Measurements from ENCODE around the gene CCDC50. TPM values are rescaled to one million over a fixed set of nuclear protein-coding genes. Genes with fewer than 3 reads are reported as not detected.

Gene CCDC50
- total RNA-seq, 1 donor from 2014 or later: 55.2 TPM

DNA sequence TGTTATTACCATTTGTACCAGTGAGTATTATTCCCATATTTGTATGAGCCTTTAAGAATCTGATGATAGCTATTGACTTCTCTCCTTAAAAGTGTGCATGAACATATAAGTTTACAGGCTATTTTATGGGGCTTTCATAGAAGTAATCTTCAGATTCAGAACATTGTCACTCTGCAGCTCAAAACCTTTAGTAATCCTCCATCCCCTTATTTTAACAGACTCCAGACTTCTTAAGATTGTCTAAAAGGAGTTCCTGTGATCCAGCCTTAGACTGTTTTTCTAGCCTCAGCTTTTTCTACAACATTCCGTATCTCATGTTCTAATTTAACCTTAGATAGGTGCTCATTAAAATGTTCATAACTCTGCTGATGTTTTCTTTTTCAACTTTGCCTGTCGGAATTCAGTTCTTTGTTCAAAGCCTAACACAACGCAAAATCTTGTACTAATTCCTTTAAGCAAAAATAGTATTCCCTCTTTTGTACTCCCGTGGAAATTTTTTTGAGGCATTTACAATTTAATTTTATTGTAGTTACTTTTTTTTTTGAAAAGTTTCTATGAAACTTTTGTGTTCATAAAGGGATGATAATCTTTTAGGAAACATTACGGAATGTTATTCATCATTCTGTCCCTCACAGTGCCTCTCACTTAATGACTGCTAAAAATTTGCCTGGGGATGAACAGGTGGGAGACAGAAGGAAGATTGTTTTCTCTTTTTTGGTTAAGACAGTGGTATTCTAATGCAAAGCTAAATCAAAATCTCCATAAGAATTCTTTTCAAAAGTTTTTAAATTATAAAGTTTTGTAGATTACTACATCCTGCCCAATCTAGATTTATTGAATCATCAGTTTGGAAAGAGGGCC, 39.8 kb downstream of the CCDC50 start:
- no peak for ATAC-seq
- intact Hi-C loops (cut with micrococcal nuclease): no loop called here

DNA sequence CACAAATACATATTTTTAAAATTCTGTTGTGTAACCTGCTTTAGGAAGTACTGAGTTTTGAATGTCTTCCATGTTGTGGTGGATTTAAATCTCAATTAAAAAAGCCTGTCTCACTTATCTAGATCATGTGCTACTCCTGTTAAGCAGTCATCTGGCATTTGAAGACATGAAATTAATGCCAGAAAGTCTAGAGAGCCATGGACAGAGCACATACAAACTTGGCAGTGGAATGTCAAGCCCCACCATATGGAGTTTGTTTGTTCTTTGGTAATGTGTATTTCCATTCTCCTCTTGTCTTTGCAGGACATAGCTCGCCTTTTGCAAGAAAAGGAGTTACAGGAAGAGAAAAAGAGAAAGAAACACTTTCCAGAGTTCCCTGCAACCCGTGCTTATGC, 40.4 kb downstream of the CCDC50 start:
- ATAC-seq (peak; percentile 79), DNase-seq (no peak)
- intact Hi-C loops (cut with micrococcal nuclease): no loop called here

More for the DNA sequence above, 39.8 kb downstream of the CCDC50 start:
- DNase-seq: no peak

DNA sequence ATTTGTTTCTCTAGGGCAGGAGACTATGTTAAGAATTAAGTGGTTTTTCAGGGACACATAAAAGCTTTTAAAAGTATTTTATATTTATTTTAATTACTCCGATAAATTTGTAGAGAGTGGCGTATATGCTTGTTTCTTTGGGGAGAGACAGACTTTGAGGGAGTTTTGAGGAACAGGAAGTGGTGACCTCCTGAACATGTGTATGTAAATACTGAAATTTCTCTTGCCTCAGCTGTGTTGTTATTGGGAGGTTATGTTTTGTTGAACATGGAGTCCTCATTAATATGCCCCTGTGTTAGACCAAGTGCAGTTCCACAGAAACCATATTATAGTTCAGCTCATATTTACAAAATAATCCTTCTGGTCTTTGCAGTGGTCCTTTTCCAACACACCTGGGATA, 42.9 kb downstream of the CCDC50 start:
- intact Hi-C loops (cut with micrococcal nuclease): no loop called here
- DNase-seq: no peak
- ATAC-seq: no peak

DNA sequence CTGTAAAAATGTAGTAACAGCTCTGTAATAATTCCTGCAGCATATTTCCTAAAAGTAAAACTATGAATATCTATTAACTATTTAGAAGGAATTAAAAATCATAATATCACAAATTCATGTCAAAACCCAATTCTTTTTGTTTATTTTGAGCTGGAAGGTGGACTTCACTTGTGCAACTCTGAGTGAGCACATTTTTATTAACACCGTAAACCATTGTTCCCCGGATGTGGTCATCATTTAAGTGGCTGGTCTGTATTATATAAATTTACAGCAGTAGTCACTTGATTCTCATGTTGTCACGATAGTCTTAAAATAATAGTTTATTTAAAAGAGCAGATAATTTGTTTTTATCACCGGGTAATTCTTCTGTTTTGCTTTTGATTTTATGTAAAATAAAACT, 44.1 kb downstream of the CCDC50 start:
- intact Hi-C loops (cut with micrococcal nuclease): no loop called here
- ATAC-seq (no peak), DNase-seq (no peak)

DNA sequence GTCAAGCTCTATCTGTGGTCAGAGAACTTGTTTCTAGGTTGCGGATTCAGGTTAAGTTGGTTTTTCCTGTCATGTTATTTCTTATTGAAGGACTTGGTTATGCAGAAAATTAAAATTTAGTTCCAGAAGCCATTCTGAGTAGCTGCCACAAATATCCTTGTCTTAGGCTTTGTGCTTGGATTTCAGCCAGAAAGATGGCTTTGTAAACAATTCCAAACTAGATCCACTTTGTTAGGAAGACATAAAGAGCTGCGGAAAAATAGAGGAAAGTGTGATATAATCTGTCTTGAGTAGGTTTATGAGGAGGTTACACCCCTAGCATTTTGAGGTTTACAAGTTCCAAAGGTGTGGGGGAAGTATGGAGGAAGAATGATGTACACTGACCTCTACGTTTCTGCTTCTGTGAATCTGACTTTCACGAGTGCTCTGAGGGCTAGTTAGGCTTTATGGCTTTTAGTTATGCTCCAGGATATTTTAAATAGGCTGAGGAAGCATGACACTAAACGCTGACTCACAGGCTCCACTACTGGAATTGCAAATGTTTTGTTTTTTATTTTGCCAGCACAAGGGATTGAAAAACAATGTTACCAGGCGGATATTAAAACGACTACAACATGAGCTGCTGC, 47.4 kb downstream of the CCDC50 start:
- ATAC-seq (peak; percentile 58), DNase-seq (no peak)
- intact Hi-C loops (cut with micrococcal nuclease): no loop called here

DNA sequence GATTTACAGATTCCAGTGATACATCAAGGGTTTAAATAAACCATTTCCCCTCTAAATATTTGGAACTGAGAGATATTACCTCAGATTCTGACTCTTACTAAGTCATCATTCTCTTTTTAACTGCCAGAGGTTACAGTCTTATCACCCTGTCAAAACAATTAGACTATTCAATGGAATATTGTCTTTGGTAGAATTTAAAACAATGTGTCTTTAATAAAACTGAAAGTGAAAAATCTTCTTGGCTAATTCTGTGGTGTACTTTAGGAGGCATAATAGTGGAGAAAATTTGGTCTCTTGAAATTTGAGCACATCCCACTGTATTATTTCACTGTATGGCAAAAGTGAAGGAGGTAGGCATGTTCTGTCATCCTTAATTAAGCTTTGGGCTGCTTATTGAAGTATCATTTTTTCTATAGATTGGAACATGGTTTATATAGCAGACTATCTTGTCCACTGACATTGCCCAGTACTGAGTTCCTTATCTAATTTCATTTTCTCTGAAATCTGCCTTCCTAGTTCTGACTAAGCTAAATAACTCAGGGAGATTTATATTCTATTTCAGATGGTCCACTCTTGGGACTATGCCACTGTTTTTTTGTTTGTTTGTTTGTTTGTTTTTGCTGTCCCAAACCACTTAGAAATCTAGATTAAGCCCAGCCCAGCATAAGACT, 49.1 kb downstream of the CCDC50 start:
- ATAC-seq (no peak), DNase-seq (no peak)
- intact Hi-C loops (cut with micrococcal nuclease): no loop called here

DNA sequence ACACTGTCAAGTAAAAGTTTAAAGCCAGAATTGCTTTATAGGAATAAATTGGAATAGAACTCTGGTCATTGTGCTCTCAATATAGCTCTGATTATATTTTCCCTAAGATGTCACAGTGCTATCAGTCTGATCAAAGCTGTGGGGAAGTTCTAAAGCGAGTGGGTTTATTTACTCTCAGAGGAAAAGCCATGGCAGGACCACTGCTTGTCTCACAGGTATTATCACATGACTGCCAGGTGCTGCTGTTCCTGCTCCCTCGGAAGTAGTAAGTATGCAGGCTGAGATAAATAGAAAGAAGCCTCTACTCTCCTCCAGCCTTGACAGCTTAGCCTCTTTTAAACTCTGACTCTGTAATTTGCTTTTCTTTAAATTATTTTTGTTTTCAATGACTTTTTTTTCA, 50.3 kb downstream of the CCDC50 start:
- intact Hi-C loops (cut with micrococcal nuclease): no loop called here
- ATAC-seq (no peak), DNase-seq (no peak)

DNA sequence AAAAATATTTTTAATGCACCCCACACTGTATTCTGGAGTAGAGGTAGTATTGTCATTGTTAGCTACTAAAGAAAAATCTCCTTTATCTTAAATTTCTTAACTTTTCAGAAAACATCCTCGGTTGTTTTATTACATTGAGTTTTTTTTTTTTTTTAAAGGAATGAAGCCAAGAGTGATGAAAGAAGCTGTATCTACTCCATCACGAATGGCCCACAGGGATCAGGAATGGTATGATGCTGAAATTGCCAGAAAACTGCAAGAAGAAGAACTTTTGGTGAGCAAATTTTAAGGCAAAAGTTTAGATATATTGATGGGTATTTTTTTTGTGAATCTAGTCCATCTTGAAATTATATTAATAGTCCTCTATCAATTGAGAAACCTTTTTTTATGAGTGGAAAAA, 50.8 kb downstream of the CCDC50 start:
- no peak for DNase-seq
- intact Hi-C loops (cut with micrococcal nuclease): loop anchor here (10.0 kb wide), 1 partner anchor 135 kb away; no protein-coding TSS in a partner anchor
- no peak for ATAC-seq

DNA sequence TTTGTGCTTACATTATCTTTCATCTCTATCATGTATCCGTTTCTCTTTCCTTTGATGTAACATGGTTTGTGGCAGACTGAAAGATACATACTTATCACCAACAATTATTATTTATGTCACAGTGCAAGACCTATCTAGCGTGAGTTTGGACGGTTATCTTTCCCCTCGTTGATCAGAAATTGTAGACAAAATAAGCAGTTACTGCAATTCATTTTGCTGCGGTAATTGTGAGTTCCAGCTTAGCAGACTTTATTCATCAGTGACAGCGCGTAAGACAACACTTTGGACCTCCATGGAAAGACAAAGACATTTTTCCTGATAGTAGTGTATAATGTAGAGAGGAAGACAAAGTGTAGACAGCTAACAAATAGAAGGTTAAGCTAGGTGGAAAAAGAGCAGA, 52.1 kb downstream of the CCDC50 start:
- DNase-seq (no peak), ATAC-seq (no peak)
- intact Hi-C loops (cut with micrococcal nuclease): loop anchor here (10.0 kb wide), 1 partner anchor 137 kb away; no protein-coding TSS in a partner anchor

DNA sequence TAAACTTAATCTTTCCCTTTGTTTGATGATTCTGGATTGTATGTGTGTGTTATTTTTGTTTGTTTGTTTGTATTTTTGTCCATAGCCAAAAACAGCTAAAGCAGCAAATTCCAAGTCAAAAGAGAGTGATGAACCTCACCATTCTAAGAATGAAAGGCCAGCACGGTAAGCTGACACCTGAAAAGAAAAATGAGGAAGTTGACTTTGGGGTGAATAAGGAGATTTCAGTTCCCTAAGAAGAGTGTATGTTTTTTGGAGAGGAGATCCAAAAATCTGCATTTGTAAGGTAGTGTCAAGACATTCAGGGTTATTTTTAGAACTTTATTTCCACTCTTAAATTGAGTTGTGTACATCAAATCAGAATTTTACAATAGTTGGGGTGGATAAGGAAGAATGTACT, 53.5 kb downstream of the CCDC50 start:
- intact Hi-C loops (cut with micrococcal nuclease): loop anchor here (10.0 kb wide), 1 partner anchor 138 kb away; no protein-coding TSS in a partner anchor
- ATAC-seq (no peak), DNase-seq (no peak)

DNA sequence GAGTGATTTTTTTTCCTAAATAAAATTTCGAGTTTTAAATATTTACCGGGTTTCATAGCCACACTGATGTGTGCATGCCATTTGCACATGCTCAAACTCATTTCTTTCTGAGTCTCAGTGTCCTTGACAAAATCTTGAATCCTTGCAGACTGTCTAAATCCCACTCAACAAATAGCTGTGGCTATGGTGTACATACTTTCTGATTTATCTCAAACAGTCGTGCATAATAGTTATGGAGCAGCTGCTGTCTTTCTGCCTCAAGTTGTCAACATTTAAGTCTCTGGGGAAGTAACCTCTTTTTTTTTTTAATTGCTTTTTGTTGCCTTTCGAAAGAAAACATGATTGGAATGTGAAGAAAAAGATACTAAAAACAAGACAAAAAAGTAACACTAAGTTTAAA, 53.9 kb downstream of the CCDC50 start:
- DNase-seq (no peak), ATAC-seq (peak; percentile 79)
- intact Hi-C loops (cut with micrococcal nuclease): loop anchor here (10.0 kb wide), 1 partner anchor 138 kb away; no protein-coding TSS in a partner anchor

DNA sequence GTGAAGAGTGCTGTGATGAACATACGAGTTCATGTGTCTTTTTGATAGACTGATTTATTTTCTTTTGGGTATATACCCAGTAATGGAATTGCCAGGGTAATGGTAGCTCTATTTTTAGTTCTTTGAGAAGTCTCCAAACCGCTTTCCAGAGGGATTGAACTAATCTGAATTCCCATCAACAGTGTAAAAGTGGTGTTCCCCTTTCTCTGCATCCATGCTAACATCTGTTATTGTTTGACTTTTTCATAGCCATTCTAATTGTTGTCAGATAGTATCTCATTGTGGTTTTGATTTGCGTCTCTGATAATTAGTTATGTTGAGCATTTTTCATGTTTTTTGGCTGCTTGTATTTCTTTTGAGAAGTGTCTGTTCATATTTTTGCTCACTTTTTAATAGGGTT, 55.9 kb downstream of the CCDC50 start:
- intact Hi-C loops (cut with micrococcal nuclease): loop anchor here (10.0 kb wide), 1 partner anchor 140 kb away; no protein-coding TSS in a partner anchor
- ATAC-seq (no peak), DNase-seq (no peak)

DNA sequence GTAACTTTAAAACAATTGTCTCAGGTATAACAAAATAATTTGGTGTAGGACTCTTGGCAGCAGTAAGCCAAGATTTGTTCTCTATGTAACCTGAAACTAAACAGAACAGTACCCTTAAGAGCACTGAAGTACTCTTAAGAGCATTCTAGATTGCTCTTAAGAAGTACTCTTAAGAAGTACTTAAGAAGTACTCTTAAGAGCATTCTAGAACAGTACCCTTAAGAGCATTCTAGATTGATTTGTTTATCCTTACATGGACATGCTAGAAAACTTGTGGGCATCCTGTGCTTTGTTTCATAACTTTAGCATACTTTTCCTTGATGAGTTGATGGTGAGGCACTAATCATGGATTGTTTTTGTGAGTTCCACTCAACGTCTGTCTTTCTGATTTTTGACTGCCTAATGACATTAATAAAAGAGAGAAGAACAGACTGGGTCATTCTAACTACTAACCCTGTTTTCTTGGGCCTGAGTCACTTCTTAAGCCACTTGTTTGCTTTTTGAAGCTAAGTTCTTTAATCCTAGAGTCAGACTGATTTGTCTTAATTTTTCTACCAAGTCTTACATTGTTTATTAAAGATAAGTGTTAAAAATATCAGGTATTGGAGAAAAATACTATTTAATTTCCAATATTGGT, 58.4 kb downstream of the CCDC50 start:
- intact Hi-C loops (cut with micrococcal nuclease): loop anchor here (10.0 kb wide), 1 partner anchor 143 kb away; no protein-coding TSS in a partner anchor
- DNase-seq (no peak), ATAC-seq (no peak)

DNA sequence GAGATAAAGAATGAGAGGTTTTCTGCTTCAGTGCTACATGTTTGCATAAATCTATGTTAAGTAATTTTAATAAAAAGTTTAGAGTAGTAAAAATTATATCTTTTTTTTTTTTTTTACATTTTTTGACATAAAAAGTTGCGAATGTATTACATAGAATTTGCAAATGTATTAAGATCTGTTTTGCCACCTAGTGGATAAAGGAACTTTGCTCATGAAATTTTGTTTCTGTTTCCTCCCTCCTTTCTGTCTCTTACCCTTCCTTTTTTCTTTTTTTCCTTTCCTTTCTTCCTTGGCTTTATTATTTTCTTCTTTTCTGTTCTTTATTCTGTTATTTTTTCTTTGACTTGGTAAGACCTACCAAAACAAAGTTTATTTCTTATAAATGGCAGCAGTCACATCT, 59.6 kb downstream of the CCDC50 start:
- intact Hi-C loops (cut with micrococcal nuclease): loop anchor here (10.0 kb wide), 1 partner anchor 144 kb away; no protein-coding TSS in a partner anchor
- ATAC-seq (no peak), DNase-seq (no peak)

DNA sequence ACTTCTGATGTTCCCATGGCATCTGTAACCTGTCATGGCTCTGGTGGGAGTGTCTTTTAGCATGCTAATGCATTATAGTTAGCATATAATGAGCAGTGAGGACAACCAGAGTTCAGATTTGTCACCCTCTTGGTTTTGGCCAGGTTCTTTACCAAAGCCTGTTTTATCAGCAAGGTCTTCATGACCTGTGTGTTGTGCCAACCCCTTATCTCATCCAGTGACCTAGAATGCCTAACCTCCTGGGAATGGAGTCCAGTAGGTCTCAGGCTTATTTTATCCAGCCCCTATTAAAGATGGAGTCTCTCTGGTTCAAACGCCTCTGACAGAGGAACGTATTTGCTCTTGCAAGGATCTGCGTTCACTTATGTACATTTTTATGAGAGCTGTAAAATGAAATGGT, 61.4 kb downstream of the CCDC50 start:
- intact Hi-C loops (cut with micrococcal nuclease): no loop called here
- ATAC-seq: peak; percentile 87

DNA sequence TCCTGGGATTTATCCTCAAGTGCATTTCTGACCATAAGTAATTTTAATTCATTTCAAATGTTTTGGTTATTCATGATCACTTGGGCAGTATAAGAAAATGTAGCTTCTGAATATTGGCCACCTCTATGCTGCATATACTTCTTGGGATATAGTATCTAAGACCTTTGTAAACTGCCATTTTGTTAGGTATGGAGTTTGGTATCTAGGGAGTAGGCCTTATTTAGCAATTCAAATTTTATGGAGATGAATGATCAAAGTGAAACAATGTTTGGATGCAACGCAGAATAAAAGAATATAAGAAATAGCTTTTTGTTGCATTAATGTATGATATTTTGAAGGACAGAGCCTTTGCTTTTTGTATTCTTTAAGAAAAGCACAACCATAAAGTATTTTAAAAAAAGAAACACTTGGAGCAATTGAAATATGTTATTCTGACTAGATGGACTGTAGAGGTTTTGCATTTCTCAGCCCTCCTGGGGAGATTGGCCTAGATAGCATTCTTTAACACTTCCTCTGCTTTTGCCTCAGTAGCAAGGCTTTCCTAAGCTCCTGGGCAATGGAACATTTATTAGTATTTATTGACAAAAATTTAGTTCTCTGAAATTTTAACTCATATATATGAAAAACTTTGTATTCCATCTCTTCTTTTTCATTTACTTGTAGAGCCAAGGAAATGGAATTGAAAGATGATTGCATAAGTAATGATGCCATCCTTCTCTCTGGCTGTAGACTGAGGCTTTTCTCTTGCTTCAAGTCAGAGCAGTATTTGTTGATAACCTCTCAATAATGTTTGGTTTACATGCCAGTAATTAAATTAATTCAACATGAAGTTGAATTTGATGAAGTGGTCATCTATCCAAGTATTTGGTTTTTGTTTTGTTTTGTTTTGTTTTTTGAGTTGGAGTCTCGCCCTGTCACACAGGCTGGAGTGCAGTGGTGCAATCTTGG, 62.9 kb downstream of the CCDC50 start:
- intact Hi-C loops (cut with micrococcal nuclease): no loop called here
- ATAC-seq (no peak), DNase-seq (no peak)

More for the DNA sequence above, 61.4 kb downstream of the CCDC50 start:
- no peak for DNase-seq

DNA sequence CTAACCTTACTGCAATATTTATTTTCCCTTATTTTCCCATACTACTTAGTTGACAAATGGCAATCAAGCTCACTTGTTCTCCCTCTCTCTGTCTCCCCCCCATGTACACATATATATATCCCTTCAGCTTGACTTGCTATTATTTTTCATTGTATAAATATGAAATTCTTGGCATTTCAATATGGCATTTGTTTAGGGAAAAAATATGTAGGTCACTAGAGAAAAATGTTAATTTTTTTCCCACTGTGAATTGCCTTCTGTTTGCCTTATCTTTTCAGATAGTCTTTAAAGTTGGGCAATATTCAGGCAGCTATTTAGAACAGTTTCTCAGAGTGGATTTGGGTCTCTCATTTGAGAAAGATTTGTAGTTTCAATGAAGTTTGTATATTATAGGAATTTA, 64.0 kb downstream of the CCDC50 start:
- DNase-seq (no peak), ATAC-seq (no peak)
- intact Hi-C loops (cut with micrococcal nuclease): no loop called here

DNA sequence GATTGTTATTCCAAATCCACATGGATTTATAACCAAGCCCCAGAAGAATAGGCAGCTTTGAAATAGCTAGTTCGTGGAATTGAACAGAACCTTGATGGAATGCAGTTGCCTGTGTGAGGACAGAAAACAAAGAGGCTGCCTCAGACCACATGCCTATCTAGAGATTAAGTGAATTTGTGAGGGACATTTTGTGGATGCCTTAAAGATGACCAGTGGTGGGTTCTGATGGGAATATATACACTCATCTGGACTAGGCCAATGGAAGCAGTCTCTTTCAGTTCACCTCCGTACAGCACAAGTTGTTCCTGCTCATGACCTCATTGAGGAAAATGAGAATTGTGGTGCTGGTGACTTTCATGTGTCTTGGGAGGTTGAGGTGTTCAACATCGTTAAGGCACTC, 68.6 kb downstream of the CCDC50 start:
- DNase-seq: no peak
- no peak for ATAC-seq
- intact Hi-C loops (cut with micrococcal nuclease): no loop called here
